HepG2 (cell line): ENCODE measurements around the gene COPS3. TPM values are rescaled to one million over a fixed set of nuclear protein-coding genes. Genes with fewer than 3 reads are reported as not detected.

Experiments used
- ATAC-seq: fragments of 200-7000 bp; cut with Tn5 transposase; 3 replicates; pipeline ENCODE4 v1.9.1; 2020; ENCODE audit warnings: mild to moderate bottlenecking, moderate library complexity
- BruUV-seq: library from RNA; stranded (reverse); fragments of 400-500 nt; replicated peaks from 2 replicates; lab custom pipeline; 2021; lab: Mats Ljungman, UMichigan
- CTCF ChIA-PET: fragments of 300-600 bp; formaldehyde crosslinking; extraction: SDS; loops from one replicate; lab custom pipeline; 2021; ENCODE audit warnings: low total read pairs, inconsistent platforms, low intra/inter-chr PET ratio; lab: Yijun Ruan, JAX
- POLR2A ChIA-PET: fragments of 350-600 bp; sonication (Branson Sonifier 250); formaldehyde crosslinking; loops from one replicate; lab custom pipeline; 2020; ENCODE audit warnings: antibody characterized with exemption, inconsistent platforms; lab: Yijun Ruan, JAX
- DNase-seq: peaks from one replicate; pipeline ENCODE4 v3.0.0-alpha.2; 2015; ENCODE audit warnings: low spot score
- FAIRE-seq: peaks from 3 replicates; lab custom pipeline; 2011; peaks lifted over from hg19 to GRCh38; lab: Jason Lieb, UNC
- H2AFZ ChIP-seq: one replicate; pipeline ENCODE4 v1.6.1; 2011; ENCODE audit warnings: low read length, inconsistent platforms
- H3K27ac ChIP-seq: fragments of 300-600 bp; 3 replicates; pipeline ENCODE4 v1.8.0; 2011; ENCODE audit warnings: mixed run types, mild to moderate bottlenecking, mixed read lengths, low read length, inconsistent platforms; ENCODE audit not compliant: insufficient read depth; ENCODE audit errors: extremely low read length
- H3K27me3 ChIP-seq, 2 experiments: fragments of 200-600 bp in 1 of 2; 2 replicates in 1 of 2; 3 replicates in 1 of 2; pipeline versions ENCODE4 v1.6.0 to v1.8.0; 2011; ENCODE audit warnings: low read length in 2 of 2, mild to moderate bottlenecking in 2 of 2, moderate library complexity in 2 of 2, inconsistent platforms in 1 of 2; ENCODE audit not compliant: insufficient read depth in 2 of 2, control insufficient read depth in 1 of 2
- H3K36me3 ChIP-seq, 2 experiments: fragments of 200-600 bp in 1 of 2; replicated peaks in 1 of 2; 2 replicates in 1 of 2; 3 replicates in 1 of 2; pipeline versions ENCODE4 v1.5.1 to v1.8.0; 2011; ENCODE audit warnings: low read length in 2 of 2, inconsistent platforms in 1 of 2; ENCODE audit not compliant: insufficient read depth in 2 of 2, control insufficient read depth in 1 of 2
- H3K4me1 ChIP-seq: 2 replicates; pipeline ENCODE4 v1.5.1; 2012; ENCODE audit warnings: low read length, inconsistent platforms; ENCODE audit not compliant: insufficient read depth
- H3K4me2 ChIP-seq: 2 replicates; pipeline ENCODE4 v1.6.0; 2011; ENCODE audit warnings: low read depth, low read length, inconsistent platforms
- H3K4me3 ChIP-seq, 3 experiments: fragments of 200-600 bp in 1 of 3; sonication (generic), shearing (Covaris generic) in 1 of 3; replicated peaks in 1 of 3; 2 replicates each; pipeline ENCODE4 v1.5.1; 2011 to 2016; ENCODE audit warnings: low read length in 3 of 3, inconsistent platforms in 2 of 3, low read depth in 2 of 3, mild to moderate bottlenecking in 2 of 3, control low read depth in 1 of 3, mixed read lengths in 1 of 3; ENCODE audit not compliant: insufficient read depth in 1 of 3
- H3K79me2 ChIP-seq: one replicate; pipeline ENCODE4 v1.6.1; 2011; ENCODE audit warnings: low read length, inconsistent platforms; ENCODE audit not compliant: insufficient read depth
- H3K9ac ChIP-seq: 2 replicates; pipeline ENCODE4 v1.6.0; 2011; ENCODE audit warnings: mild to moderate bottlenecking, low read depth, low read length, inconsistent platforms; ENCODE audit not compliant: insufficient read depth
- H3K9me3 ChIP-seq: 2 replicates; pipeline ENCODE4 v1.5.1; 2012; ENCODE audit warnings: mild to moderate bottlenecking, low read length
- H4K20me1 ChIP-seq: 2 replicates; pipeline ENCODE4 v1.6.0; 2011; ENCODE audit warnings: inconsistent platforms, mild to moderate bottlenecking, low read length, moderate library complexity; ENCODE audit not compliant: insufficient read depth
- HBP1 ChIP-seq: IDR thresholded peaks from 2 replicates; pipeline ENCODE4 v1.6.1; 2016; ENCODE audit warnings: low read depth, control low read depth
- MXI1 ChIP-seq: IDR thresholded peaks from 3 replicates; pipeline ENCODE4 v1.6.1; 2012; ENCODE audit warnings: low read depth, low read length, inconsistent platforms, borderline replicate concordance
- PHF8 ChIP-seq: sonication (generic); formaldehyde crosslinking; IDR thresholded peaks from 2 replicates; pipeline ENCODE4 v1.5.0; 2020; ENCODE audit warnings: missing genetic modification reagents
- PREB ChIP-seq: sonication (generic); formaldehyde crosslinking; IDR thresholded peaks from 2 replicates; pipeline ENCODE4 v1.4.0; 2020; ENCODE audit warnings: missing genetic modification reagents
- TRIM24 ChIP-seq: sonication (generic); formaldehyde crosslinking; IDR thresholded peaks from 2 replicates; pipeline ENCODE4 v1.8.0; 2022; ENCODE audit warnings: mild to moderate bottlenecking, missing genetic modification reagents
- ZNF468 ChIP-seq: sonication (generic); formaldehyde crosslinking; IDR thresholded peaks from 2 replicates; pipeline ENCODE4 v1.8.0; 2022; ENCODE audit warnings: mild to moderate bottlenecking, moderate library complexity, missing genetic modification reagents
- ZNF512B ChIP-seq: sonication (generic); formaldehyde crosslinking; IDR thresholded peaks from 2 replicates; pipeline ENCODE4 v1.5.1; 2020; ENCODE audit warnings: missing genetic modification reagents, mild to moderate bottlenecking, borderline replicate concordance
- ZNF781 ChIP-seq: sonication (generic); formaldehyde crosslinking; IDR thresholded peaks from 2 replicates; pipeline ENCODE4 v1.5.1; 2020; ENCODE audit warnings: borderline replicate concordance, mild to moderate bottlenecking, missing genetic modification reagents; ENCODE audit errors: not compliant biosample characterization
- ZNF788 ChIP-seq: sonication (generic); formaldehyde crosslinking; IDR thresholded peaks from 2 replicates; pipeline ENCODE4 v1.5.0; 2020; ENCODE audit warnings: mild to moderate bottlenecking, missing genetic modification reagents, borderline replicate concordance
- WGBS: methylation state at CpG from one replicate; pipeline ENCODE4 v1.1.6; 2017; ENCODE audit warnings: low lambda C conversion rate; 5-methylcytosine and 5-hydroxymethylcytosine counted together
- in situ Hi-C: cut with HindIII; loops from 2 replicates; pipeline ENCODE4 v1.10.0; 2017; ENCODE audit warnings: low pct_unique_long_range_greater_than_20kb; ENCODE audit not compliant: extremely low pct_ligation_motif_present
- intact Hi-C: fragments of 100-400 bp; cut with micrococcal nuclease; formaldehyde crosslinking; loops from one replicate; pipeline ENCODE4 v1.10.0; 2022; ENCODE audit not compliant: unreplicated experiment
- polyA plus RNA-seq, 8 experiments: library from polyadenylated mRNA; depleted of rRNA in 3 of 8; stranded (reverse) in 7 of 8; unstranded in 1 of 8; fragments of >200 nt; fragmentation: Illumina TruSeq in 4 of 8; extraction: Trizol in 4 of 8; gene quantifications; 2 replicates each; pipeline versions ENCODE4 v1.2.1 to v1.2.3, GENCODE V29; 2011 to 2016; ENCODE audit warnings: low read depth in 4 of 8, missing spikeins in 1 of 8, mixed read lengths in 1 of 8; ENCODE audit not compliant: insufficient read depth in 1 of 8
- total RNA-seq, 5 experiments: library from RNA; depleted of rRNA; stranded (reverse); fragments of >200 nt; fragmentation: Illumina TruSeq; extraction: Trizol; gene quantifications; 2 replicates each; pipeline ENCODE4 v1.2.3, GENCODE V29; 2016; ENCODE audit warnings: low read depth in 1 of 5

COPS3 gene
- total and polyA plus RNA-seq, 2 of the 13 experiments (the other 11 are each of a cell fraction or from before 2014, with no cell fraction given): 46.3 to 103 TPM

GRCh38 chr17:17289701-17290100 is 8.7 kb upstream of the COPS3 start:
- no peaks in the 10 kb centered on the region for H3K79me2 ChIP-seq
- DNase-seq (no peak), ATAC-seq (no peak), FAIRE-seq (no peak)
- no peak overlapping the region for H3K27ac ChIP-seq
- no peak overlapping the region for H3K4me2 ChIP-seq
- CTCF ChIA-PET: no interaction called here
- H3K9ac ChIP-seq: no peak overlapping the region
- POLR2A ChIA-PET: no interaction called here
- H4K20me1 ChIP-seq: no peaks in the 10 kb centered on the region
- 60% methylated on average over 7 of the region's 7 CpGs for WGBS
- H3K4me1 ChIP-seq: peaks cover 7% of the 10 kb centered on the region; the same call in 1 of the 2 replicates
- H2AFZ ChIP-seq: no peak overlapping the region
- intact Hi-C loops: no loop called here
- no peaks in the 10 kb centered on the region for H3K9me3 ChIP-seq
- H3K27me3 ChIP-seq: no peaks in the 10 kb centered on the region
- H3K36me3 ChIP-seq: no peaks in the 10 kb centered on the region
- H3K4me3 ChIP-seq: no peak overlapping the region
- no TSS peak for BruUV-seq
- TF ChIP-seq ZNF781 (CRISPR knock-in tag): no peak
- TF ChIP-seq TRIM24 (CRISPR knock-in tag): no peak
- no peak for TF ChIP-seq PHF8
- no peak for TF ChIP-seq ZNF788 (CRISPR knock-in tag)
- TF ChIP-seq HBP1 (CRISPR knock-in tag): no peak
- no peak for TF ChIP-seq PREB
- TF ChIP-seq ZNF512B: no peak
- no peak for TF ChIP-seq ZNF468 (CRISPR knock-in tag)
- TF ChIP-seq MXI1: no peak
- TF ChIP-seq, all 625 proteins: peak for 0
- in situ Hi-C loops: no loop called here
